GM18951 (cell line): ENCODE results near the gene GHRH.

ENCODE experiments used
- POLR2A ChIP-seq: IDR thresholded peaks from 4 replicates; pipeline ENCODE4 v1.6.1; 2011; ENCODE audit warnings: mild to moderate bottlenecking; ENCODE audit not compliant: insufficient read length, insufficient read depth; ENCODE audit errors: extremely low read depth
- in situ Hi-C: fragments of 300-500 bp; cut with MboI; formaldehyde crosslinking; loops from one replicate; pipeline ENCODE4 v1.12.0; 2022; ENCODE audit warnings: low sequenced_read_pairs, mixed read lengths, inconsistent platforms; ENCODE audit not compliant: unreplicated experiment

GHRH gene

GRCh38 chr20:37282556-37282955, 20.9 kb upstream of the GHRH start:
- TF ChIP-seq POLR2A, result no peak
- in situ Hi-C loops, result no loop called here

GRCh38 chr20:37280403-37280802, 18.8 kb upstream of the GHRH start:
- in situ Hi-C loops, result no loop called here
- TF ChIP-seq POLR2A, result no peak

- no peak for TF ChIP-seq POLR2A
- in situ Hi-C loops, result loop anchor here (10.0 kb wide), 1 partner anchor 105 kb away; no protein-coding TSS in a partner anchor
Measured at GRCh38 chr20:37279820-37280219, 18.2 kb upstream of the GHRH start.

GRCh38 chr20:37278966-37279590, 17.5 kb upstream of the GHRH start:
- in situ Hi-C loops, result loop anchor here (10.0 kb wide), 1 partner anchor 106 kb away; no protein-coding TSS in a partner anchor
- no peak for TF ChIP-seq POLR2A

GRCh38 chr20:37277253-37277593, 15.6 kb upstream of the GHRH start:
- in situ Hi-C loops, result loop anchor here (10.0 kb wide), 1 partner anchor 108 kb away; no protein-coding TSS in a partner anchor

GRCh38 chr20:37276494-37277252, 15.1 kb upstream of the GHRH start:
- in situ Hi-C loops, result loop anchor here (10.0 kb wide), 1 partner anchor 108 kb away; no protein-coding TSS in a partner anchor
- TF ChIP-seq POLR2A, result peak; percentile 52

More at GRCh38 chr20:37277253-37277593, 15.6 kb upstream of the GHRH start:
- no peak for TF ChIP-seq POLR2A

- TF ChIP-seq POLR2A, result no peak
- in situ Hi-C loops, result loop anchor here (10.0 to 25.0 kb wide), 2 partner anchors 110 to 262 kb away; partner anchors contain the start of gene BLCAP
Measured at GRCh38 chr20:37274851-37275524, 13.4 kb upstream of the GHRH start.

GRCh38 chr20:37273988-37274387, 12.4 kb upstream of the GHRH start:
- TF ChIP-seq POLR2A, result no peak
- in situ Hi-C loops, result loop anchor here (10.0 to 25.0 kb wide), 2 partner anchors 111 to 263 kb away; partner anchors contain the start of gene BLCAP

- no peak for TF ChIP-seq POLR2A
- in situ Hi-C loops, result loop anchor here (10.0 to 25.0 kb wide), 2 partner anchors 113 to 266 kb away; partner anchors contain the start of gene BLCAP
Measured at GRCh38 chr20:37271421-37271768, 9.8 kb upstream of the GHRH start.

- no peak for TF ChIP-seq POLR2A
- in situ Hi-C loops, result loop anchor here (10.0 to 25.0 kb wide), 2 partner anchors 114 to 267 kb away; partner anchors contain the start of gene BLCAP
Measured at GRCh38 chr20:37270576-37271420, 9.2 kb upstream of the GHRH start.

GRCh38 chr20:37267667-37268313, 6.2 kb upstream of the GHRH start:
- no peak for TF ChIP-seq POLR2A
- in situ Hi-C loops, result loop anchor here (25.0 kb wide), 1 partner anchor 270 kb away; the partner anchor contains the start of gene BLCAP
